Measurements from ENCODE around the gene MPEG1. TPM values are rescaled to one million over a fixed set of nuclear protein-coding genes. Genes with fewer than 3 reads are reported as not detected.
A peak's percentile ranks its signal among the peaks of the same experiment; 100 is the strongest.

MPEG1 gene
- total and polyA plus RNA-seq, 9 of the 15 experiments (the other 6 are each of a cell fraction or from before 2014, with no cell fraction given), result 0.07 TPM; not detected in 8

DNA sequence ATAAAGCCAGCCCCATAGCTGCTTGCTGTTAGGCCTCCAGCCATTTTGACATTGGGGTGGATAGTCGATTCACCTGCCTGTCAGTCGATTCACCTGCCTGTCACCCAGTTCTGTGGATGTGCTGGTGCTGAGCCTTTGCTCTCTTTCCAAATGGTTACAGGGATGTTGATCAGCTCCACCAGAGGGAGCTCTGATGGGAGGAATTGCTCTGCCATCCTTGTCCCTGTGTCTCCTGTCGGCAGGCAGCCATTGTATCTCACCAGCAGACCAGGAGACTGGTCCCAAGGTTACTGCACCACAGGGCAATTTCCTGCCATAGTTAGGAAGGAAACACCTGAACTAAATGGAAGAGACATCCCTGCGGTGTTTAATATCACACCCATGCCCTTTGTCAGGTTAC is 6.1 kb downstream of the MPEG1 start (continued):
- peak; percentile 23; the same call in 1 of the 2 replicates for TF ChIP-seq REST (IDR thresholded peaks at IDR 0.05; ENCODE audit: borderline replicate concordance)
- no peak for TF ChIP-seq REST (CRISPR knock-in tag; IDR thresholded peaks at IDR 0.05; ENCODE audit: low read depth)
- TF ChIP-seq ZNF551 (CRISPR knock-in tag; IDR thresholded peaks at IDR 0.05), result no peak
- no peak for TF ChIP-seq PHB2 (IDR thresholded peaks at IDR 0.05; ENCODE audit: low read depth)
- no peak for TF ChIP-seq CUX1 (CRISPR knock-in tag; IDR thresholded peaks at IDR 0.05)
- no peak for TF ChIP-seq HOXB6 (CRISPR knock-in tag; IDR thresholded peaks at IDR 0.05; ENCODE audit: borderline replicate concordance)
- TF ChIP-seq, protein P1, sequence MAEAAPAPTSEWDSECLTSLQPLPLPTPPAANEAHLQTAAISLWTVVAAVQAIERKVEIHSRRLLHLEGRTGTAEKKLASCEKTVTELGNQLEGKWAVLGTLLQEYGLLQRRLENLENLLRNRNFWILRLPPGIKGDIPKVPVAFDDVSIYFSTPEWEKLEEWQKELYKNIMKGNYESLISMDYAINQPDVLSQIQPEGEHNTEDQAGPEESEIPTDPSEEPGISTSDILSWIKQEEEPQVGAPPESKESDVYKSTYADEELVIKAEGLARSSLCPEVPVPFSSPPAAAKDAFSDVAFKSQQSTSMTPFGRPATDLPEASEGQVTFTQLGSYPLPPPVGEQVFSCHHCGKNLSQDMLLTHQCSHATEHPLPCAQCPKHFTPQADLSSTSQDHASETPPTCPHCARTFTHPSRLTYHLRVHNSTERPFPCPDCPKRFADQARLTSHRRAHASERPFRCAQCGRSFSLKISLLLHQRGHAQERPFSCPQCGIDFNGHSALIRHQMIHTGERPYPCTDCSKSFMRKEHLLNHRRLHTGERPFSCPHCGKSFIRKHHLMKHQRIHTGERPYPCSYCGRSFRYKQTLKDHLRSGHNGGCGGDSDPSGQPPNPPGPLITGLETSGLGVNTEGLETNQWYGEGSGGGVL (CRISPR knock-in tag; IDR thresholded peaks at IDR 0.05), result no peak
- TF ChIP-seq MAX (CRISPR knock-in tag; IDR thresholded peaks at IDR 0.05), result no peak
- TF ChIP-seq STAT5A (IDR thresholded peaks at IDR 0.05; ENCODE audit: borderline replicate concordance, low read length), result no peak
- peak in 1 of 3 experiments; percentile 25 for TF ChIP-seq YY1 (IDR thresholded peaks at IDR 0.05; ENCODE audit: borderline replicate concordance in 1 of 3, control insufficient read depth in 1 of 3, extremely low read depth in 1 of 3, insufficient read depth in 3 of 3, insufficient read length in 1 of 3, insufficient replicate concordance in 2 of 3, low read depth in 1 of 3, low read length in 2 of 3)
- no peak for TF ChIP-seq BCL6 (CRISPR knock-in tag; IDR thresholded peaks at IDR 0.05)
- no peak for TF ChIP-seq RUNX1 (IDR thresholded peaks at IDR 0.05; ENCODE audit: low read depth)
